Ovary (tissue), 3 donors: ENCODE measurements around the gene DLG1.

Experiments used
- CTCF ChIP-seq, 3 donors: fragments of 450-650 bp in 2 of 3; fragments of 200-600 bp in 1 of 3; IDR thresholded peaks; one replicate each; pipeline versions ENCODE4 v1.5.1 to v1.8.0; 2016 to 2022; ENCODE audit warnings: antibody characterized with exemption in 3 of 3, mild to moderate bottlenecking in 1 of 3
- EP300 ChIP-seq: sonication (generic); formaldehyde crosslinking; IDR thresholded peaks from one replicate; pipeline ENCODE4 v1.6.1; 2017; ENCODE audit warnings: antibody characterized with exemption
- donor health status: DM: no; HTN: no; CAD: no.

- TF ChIP-seq CTCF (IDR thresholded peaks at IDR 0.05) (no peak), EP300 (no peak)
Measured at GRCh38 chr3:197038679-197039462, 259.5 kb downstream of the DLG1 start.
